Gastrocnemius medialis (tissue), 4 donors: Measurements from ENCODE around the gene MCM7.

Experiments
- CTCF ChIP-seq, 5 experiments: fragments of 450-650 bp in 3 of 5; fragments of 200-600 bp in 2 of 5; sonication (generic) in 2 of 5; IDR thresholded peaks in 4 of 5; conservative IDR thresholded peaks in 1 of 5; 1 replicate in 4 of 5; 2 replicates in 1 of 5; pipeline ENCODE4 v1.5.1; 2016 to 2019; ENCODE audit warnings: antibody characterized with exemption in 5 of 5, mild to moderate bottlenecking in 3 of 5, moderate library complexity in 3 of 5
- POLR2A ChIP-seq, 2 donors: fragments of 450-650 bp; IDR thresholded peaks; one replicate each; pipeline ENCODE4 v1.6.1; 2017; ENCODE audit warnings: antibody characterized with exemption in 2 of 2, mild to moderate bottlenecking in 2 of 2, moderate library complexity in 2 of 2

- TF ChIP-seq CTCF (IDR thresholded peaks at IDR 0.05 in 4 of 5, conservative IDR thresholded peaks at IDR 0.05 in 1 of 5) (no peak), POLR2A (IDR thresholded peaks at IDR 0.05) (no peak)
Observed at GRCh38 chr7:100122067-100122466, 20.9 kb upstream of the MCM7 start.
